ENCODE data around the gene CLEC17A.

DNA sequence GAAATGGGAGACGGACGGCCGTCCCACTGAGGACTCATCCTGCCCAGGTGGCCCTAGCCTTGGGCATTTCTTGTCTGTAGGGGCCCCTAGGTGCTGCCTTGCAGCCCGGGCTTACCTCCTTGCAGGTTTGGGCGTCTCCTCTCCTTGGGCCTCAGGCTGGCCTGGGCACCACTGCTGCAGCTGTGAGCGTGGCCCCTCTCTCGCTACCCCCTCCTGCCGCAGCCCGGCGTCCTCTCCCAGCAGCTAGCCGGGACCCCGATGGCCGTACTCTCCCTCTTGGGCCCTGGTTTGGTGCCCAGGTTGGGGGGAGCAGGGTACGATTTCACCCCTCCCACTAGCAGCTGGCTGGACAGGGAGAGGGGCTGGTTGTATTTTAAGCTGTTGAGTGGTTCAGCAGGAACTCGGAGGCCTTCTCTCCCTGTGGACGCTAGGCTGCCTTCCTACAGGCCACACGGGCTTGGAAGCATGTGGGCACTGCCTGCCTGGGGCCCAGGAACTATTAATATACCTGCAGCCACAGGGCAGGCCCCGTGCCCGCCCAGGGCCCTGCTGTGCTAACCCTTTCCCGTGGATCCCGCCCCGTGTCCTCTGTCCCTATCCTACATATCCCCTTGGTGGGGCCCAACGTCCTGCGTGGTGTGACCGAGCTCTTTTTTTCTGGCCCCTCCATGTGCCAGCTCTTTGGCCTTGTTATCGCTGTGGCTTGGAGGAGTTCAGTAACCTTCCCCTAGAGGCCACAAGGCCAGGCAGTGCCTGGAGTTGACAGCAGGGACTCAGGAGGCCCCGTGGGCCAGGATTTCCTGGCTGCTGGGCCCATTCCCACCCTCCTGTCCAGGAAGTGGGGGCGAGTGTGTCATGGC, 22.7 kb upstream of the CLEC17A start:
- TF ChIP-seq ZNF768 (CRISPR knock-in tag; IDR thresholded peaks at IDR 0.05) (no peak), CBFB (CRISPR knock-in tag; IDR thresholded peaks at IDR 0.05) (no peak), ZNF879 (CRISPR knock-in tag; IDR thresholded peaks at IDR 0.05) (no peak), BHLHE40 (IDR thresholded peaks at IDR 0.05; ENCODE audit: low read length) (no peak), KDM5A (IDR thresholded peaks at IDR 0.05; ENCODE audit: borderline replicate concordance, low read length) (no peak)
- TF ChIP-seq, protein P1, sequence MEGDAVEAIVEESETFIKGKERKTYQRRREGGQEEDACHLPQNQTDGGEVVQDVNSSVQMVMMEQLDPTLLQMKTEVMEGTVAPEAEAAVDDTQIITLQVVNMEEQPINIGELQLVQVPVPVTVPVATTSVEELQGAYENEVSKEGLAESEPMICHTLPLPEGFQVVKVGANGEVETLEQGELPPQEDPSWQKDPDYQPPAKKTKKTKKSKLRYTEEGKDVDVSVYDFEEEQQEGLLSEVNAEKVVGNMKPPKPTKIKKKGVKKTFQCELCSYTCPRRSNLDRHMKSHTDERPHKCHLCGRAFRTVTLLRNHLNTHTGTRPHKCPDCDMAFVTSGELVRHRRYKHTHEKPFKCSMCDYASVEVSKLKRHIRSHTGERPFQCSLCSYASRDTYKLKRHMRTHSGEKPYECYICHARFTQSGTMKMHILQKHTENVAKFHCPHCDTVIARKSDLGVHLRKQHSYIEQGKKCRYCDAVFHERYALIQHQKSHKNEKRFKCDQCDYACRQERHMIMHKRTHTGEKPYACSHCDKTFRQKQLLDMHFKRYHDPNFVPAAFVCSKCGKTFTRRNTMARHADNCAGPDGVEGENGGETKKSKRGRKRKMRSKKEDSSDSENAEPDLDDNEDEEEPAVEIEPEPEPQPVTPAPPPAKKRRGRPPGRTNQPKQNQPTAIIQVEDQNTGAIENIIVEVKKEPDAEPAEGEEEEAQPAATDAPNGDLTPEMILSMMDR (CRISPR knock-in tag; IDR thresholded peaks at IDR 0.05), result no peak
